Pancreas (tissue), 10 donors: Measurements from ENCODE around the gene ST6GAL2. TPM values are rescaled to one million over a fixed set of nuclear protein-coding genes. Genes with fewer than 3 reads are reported as not detected.

Source experiments
- ATAC-seq, 4 donors: fragments of 200-7000 bp; cut with Tn5 transposase; one replicate each; pipeline versions ENCODE4 v1.8.0 to v1.9.1; 2020; ENCODE audit warnings: mild to moderate bottlenecking in 4 of 4, moderate library complexity in 4 of 4
- DNase-seq, 6 donors: peaks; one replicate each; pipeline ENCODE4 v3.0.0-alpha.2; 2020
- FAIRE-seq: peaks from 2 replicates; lab custom pipeline; 2012; peaks lifted over from hg19 to GRCh38; lab: Jason Lieb, UNC
- H3K27ac ChIP-seq, 4 donors: fragments of 200-600 bp; sonication (generic); 1 replicate in 3 of 4; 2 replicates in 1 of 4; pipeline versions ENCODE4 v1.5.0 to v1.8.0; 2020
- H3K27me3 ChIP-seq, 4 donors: fragments of 200-600 bp; one replicate each; pipeline ENCODE4 v1.8.0; 2021
- H3K36me3 ChIP-seq, 3 donors: fragments of 200-600 bp; sonication (generic) in 1 of 3; one replicate each; pipeline versions ENCODE4 v1.5.0 to v1.8.0; 2020 to 2021
- H3K4me1 ChIP-seq, 3 donors: fragments of 200-600 bp; one replicate each; pipeline ENCODE4 v1.8.0; 2021
- H3K4me3 ChIP-seq, 4 donors: fragments of 200-600 bp; sonication (generic) in 2 of 4; one replicate each; pipeline versions ENCODE4 v1.5.0 to v1.8.0; 2020 to 2021
- H3K9me3 ChIP-seq, 4 donors: fragments of 200-600 bp; one replicate each; pipeline ENCODE4 v1.8.0; 2021
- CTCF ChIP-seq, 4 donors: fragments of 200-600 bp; sonication (generic) in 3 of 4; IDR thresholded peaks; one replicate each; pipeline versions ENCODE4 v1.5.0 to v1.8.0; 2021; ENCODE audit warnings: antibody characterized with exemption in 4 of 4
- WGBS, 2 donors: extraction: QIAGEN DNeasy Blood & Tissue Kit; methylation state at CpG; one replicate each; pipeline ENCODE4 v1.1.7; 2013; 5-methylcytosine and 5-hydroxymethylcytosine counted together
- intact Hi-C, 3 donors: fragments of 100-400 bp; cut with DNase I; formaldehyde crosslinking; loops; one replicate each; pipeline versions ENCODE4 v1.11.1 to v1.14.2; 2022
- polyA plus RNA-seq, 2 donors: library from polyadenylated mRNA; stranded (reverse); fragments of 200-250 nt; gene quantifications; one replicate each; pipeline ENCODE4 v1.2.3, GENCODE V29; 2013
- total RNA-seq, 6 donors: library from RNA; stranded (reverse); fragmentation: NEBNext Ultra II Directional in 4 of 6; extraction: Animal tissue kit (Norgen Biotek cat#: 25700) in 4 of 6; gene quantifications; one replicate each; pipeline versions ENCODE4 v1.2.1 to v1.2.4, GENCODE V29; 2021 to 2023
- donor health status: healthy with polysubstance abuse.
- donor health status: DM: no; HTN: no; CAD: no; lungs with moderate emphysema.
- donor health status: DM: no; HTN: no; CAD: no.
- donor health status: control.
- donor health status: control.
- donor health status: Bipolar disorder and iron deficiency.
- donor health status: DM: yes; HTN: yes; CAD: no.
- donor health status: DM: no; HTN: no; CAD: no.
- donor health status: DM: no; HTN: no; CAD: no.
- donor health status: DM: yes; HTN: yes; CAD: no.

Gene ST6GAL2
- total and polyA plus RNA-seq, 8 donors = 0.04 to 1.0 (median 0.09) TPM; not detected in 2

GRCh38 chr2:106919012-106919411 is 33.0 kb upstream of the ST6GAL2 start:
- WGBS, 2 donors = 42 to 72% methylated on average over 1 of the region's 1 CpG
- ATAC-seq (no peak), FAIRE-seq (no peak), DNase-seq (no peak)
- peaks cover 0 to 6% (median 0%) of the 10 kb centered on the region in 4 donors for H3K27me3 ChIP-seq
- H3K9me3 ChIP-seq = no peaks in the 10 kb centered on the region
- no peaks in the 10 kb centered on the region for H3K36me3 ChIP-seq
- intact Hi-C loops = no loop called here
- TF ChIP-seq CTCF (IDR thresholded peaks at IDR 0.05) = no peak
- H3K4me3 ChIP-seq = no peak overlapping the region
- H3K4me1 ChIP-seq = no peaks in the 10 kb centered on the region
- H3K27ac ChIP-seq = no peak overlapping the region

GRCh38 chr2:106904242-106904641 is 18.3 kb upstream of the ST6GAL2 start:
- H3K27ac ChIP-seq = no peak overlapping the region
- no peak for TF ChIP-seq CTCF (IDR thresholded peaks at IDR 0.05)
- no peak for DNase-seq
- H3K27me3 ChIP-seq = no peaks in the 10 kb centered on the region
- WGBS, 2 donors = 63 to 72% methylated on average over 2 of the region's 2 CpGs
- H3K36me3 ChIP-seq = no peaks in the 10 kb centered on the region
- no peak for ATAC-seq
- intact Hi-C loops = no loop called here
- no peak overlapping the region for H3K4me3 ChIP-seq
- FAIRE-seq = no peak
- H3K9me3 ChIP-seq = no peaks in the 10 kb centered on the region
- no peaks in the 10 kb centered on the region for H3K4me1 ChIP-seq

- intact Hi-C loops = no loop called here
- WGBS, 2 donors = 59 to 66% methylated on average over 7 of the region's 7 CpGs
- no peak overlapping the region for H3K27ac ChIP-seq
These were observed 14.0 kb upstream of the ST6GAL2 start for GRCh38 chr2:106899786-106900530.

GRCh38 chr2:106894545-106894944 is 8.6 kb upstream of the ST6GAL2 start:
- Histone ChIP-seq H3K27ac (no peak overlapping the region), H3K4me3 (no peak overlapping the region), H3K4me1 (no peaks in the 10 kb centered on the region), H3K27me3 (no peaks in the 10 kb centered on the region), H3K9me3 (no peaks in the 10 kb centered on the region), H3K36me3 (no peaks in the 10 kb centered on the region)
- FAIRE-seq = no peak
- no peak for DNase-seq
- no peak for TF ChIP-seq CTCF (IDR thresholded peaks at IDR 0.05)
- WGBS, 2 donors = 68 to 81% methylated on average over 7 of the region's 7 CpGs
- no peak for ATAC-seq
- intact Hi-C loops = no loop called here

More at GRCh38 chr2:106899786-106900530, 14.0 kb upstream of the ST6GAL2 start:
- DNase-seq (no peak), FAIRE-seq (no peak), ATAC-seq (no peak)
- no peaks in the 10 kb centered on the region for H3K27me3 ChIP-seq
- H3K9me3 ChIP-seq = no peaks in the 10 kb centered on the region
- TF ChIP-seq CTCF (IDR thresholded peaks at IDR 0.05) = no peak
- H3K4me1 ChIP-seq = no peaks in the 10 kb centered on the region
- no peak overlapping the region for H3K4me3 ChIP-seq
- no peaks in the 10 kb centered on the region for H3K36me3 ChIP-seq

GRCh38 chr2:106892048-106892447 is 6.1 kb upstream of the ST6GAL2 start:
- intact Hi-C loops = no loop called here
- Histone ChIP-seq H3K27me3 (peaks cover 0 to 10% (median 0%) of the 10 kb centered on the region in 4 donors), H3K9me3 (no peaks in the 10 kb centered on the region), H3K4me3 (no peak overlapping the region), H3K27ac (no peak overlapping the region), H3K4me1 (peaks cover 0 to 4% (median 0%) of the 10 kb centered on the region in 3 donors), H3K36me3 (no peaks in the 10 kb centered on the region)
- TF ChIP-seq CTCF (IDR thresholded peaks at IDR 0.05) = no peak
- no peak for FAIRE-seq
- no peak for DNase-seq
- WGBS, 2 donors = 81 to 88% methylated on average over 2 of the region's 2 CpGs
- ATAC-seq = no peak
